GM21515 (cell line): Measurements from ENCODE around the gene ABCG2.

Experiments used
- ATAC-seq: cut with Tn5 transposase; IDR thresholded peaks from one replicate; pipeline ENCODE4 v1.9.1; 2021; ENCODE audit not compliant: unreplicated experiment

ABCG2 gene

GRCh38 chr4:88158489-88159228 lies at the start of gene ABCG2:
Gene ABCG2, minus strand, starts transcription at chr4:88158639. Its CDS starts 18,644 bp downstream, at chr4:88139995.
- ATAC-seq: peak; percentile 64

GRCh38 chr4:88208156-88208555 lies 49.7 kb upstream of the ABCG2 start:
- ATAC-seq: no peak

- ATAC-seq: no peak
Measured at GRCh38 chr4:88207171-88207570, 48.7 kb upstream of the ABCG2 start.

GRCh38 chr4:88204882-88205281 lies 46.4 kb upstream of the ABCG2 start:
- ATAC-seq: no peak

GRCh38 chr4:88202443-88202842 lies 44.0 kb upstream of the ABCG2 start:
- no peak for ATAC-seq

GRCh38 chr4:88200186-88200585 lies 41.7 kb upstream of the ABCG2 start:
- ATAC-seq: no peak

GRCh38 chr4:88196523-88197185 lies 38.2 kb upstream of the ABCG2 start:
- no peak for ATAC-seq

- ATAC-seq: no peak
Measured at GRCh38 chr4:88196013-88196365, 37.5 kb upstream of the ABCG2 start.

GRCh38 chr4:88195328-88196012 lies 37.0 kb upstream of the ABCG2 start:
- no peak for ATAC-seq

GRCh38 chr4:88191404-88191803 lies 33.0 kb upstream of the ABCG2 start:
- ATAC-seq: no peak

GRCh38 chr4:88189881-88190585 lies 31.6 kb upstream of the ABCG2 start:
- no peak for ATAC-seq

- no peak for ATAC-seq
Measured at GRCh38 chr4:88189418-88189738, 30.9 kb upstream of the ABCG2 start.

- no peak for ATAC-seq
Measured at GRCh38 chr4:88188738-88189417, 30.4 kb upstream of the ABCG2 start.

- no peak for ATAC-seq
Measured at GRCh38 chr4:88187766-88188165, 29.3 kb upstream of the ABCG2 start.

GRCh38 chr4:88185906-88186305 lies 27.5 kb upstream of the ABCG2 start:
- ATAC-seq: no peak

- no peak for ATAC-seq
Measured at GRCh38 chr4:88179261-88179660, 20.8 kb upstream of the ABCG2 start.

- no peak for ATAC-seq
Measured at GRCh38 chr4:88178626-88179231, 20.3 kb upstream of the ABCG2 start.

GRCh38 chr4:88177983-88178625 lies 19.7 kb upstream of the ABCG2 start:
- ATAC-seq: no peak

GRCh38 chr4:88172987-88173386 lies 14.5 kb upstream of the ABCG2 start:
- ATAC-seq: no peak

GRCh38 chr4:88171206-88171605 lies 12.8 kb upstream of the ABCG2 start:
- no peak for ATAC-seq
